ENCODE measurements around the gene SMURF1.

Gene SMURF1

GRCh38 chr7:98996150-98996552 is 147.8 kb downstream of the SMURF1 start:
- Histone ChIP-seq H3K4me3 (no peak overlapping the region), H3K27ac (no peak overlapping the region)
- no peak for DNase-seq (ENCODE audit: low spot score)
- TF ChIP-seq, protein P1, sequence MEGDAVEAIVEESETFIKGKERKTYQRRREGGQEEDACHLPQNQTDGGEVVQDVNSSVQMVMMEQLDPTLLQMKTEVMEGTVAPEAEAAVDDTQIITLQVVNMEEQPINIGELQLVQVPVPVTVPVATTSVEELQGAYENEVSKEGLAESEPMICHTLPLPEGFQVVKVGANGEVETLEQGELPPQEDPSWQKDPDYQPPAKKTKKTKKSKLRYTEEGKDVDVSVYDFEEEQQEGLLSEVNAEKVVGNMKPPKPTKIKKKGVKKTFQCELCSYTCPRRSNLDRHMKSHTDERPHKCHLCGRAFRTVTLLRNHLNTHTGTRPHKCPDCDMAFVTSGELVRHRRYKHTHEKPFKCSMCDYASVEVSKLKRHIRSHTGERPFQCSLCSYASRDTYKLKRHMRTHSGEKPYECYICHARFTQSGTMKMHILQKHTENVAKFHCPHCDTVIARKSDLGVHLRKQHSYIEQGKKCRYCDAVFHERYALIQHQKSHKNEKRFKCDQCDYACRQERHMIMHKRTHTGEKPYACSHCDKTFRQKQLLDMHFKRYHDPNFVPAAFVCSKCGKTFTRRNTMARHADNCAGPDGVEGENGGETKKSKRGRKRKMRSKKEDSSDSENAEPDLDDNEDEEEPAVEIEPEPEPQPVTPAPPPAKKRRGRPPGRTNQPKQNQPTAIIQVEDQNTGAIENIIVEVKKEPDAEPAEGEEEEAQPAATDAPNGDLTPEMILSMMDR (IDR thresholded peaks at IDR 0.05), result no peak

DNA sequence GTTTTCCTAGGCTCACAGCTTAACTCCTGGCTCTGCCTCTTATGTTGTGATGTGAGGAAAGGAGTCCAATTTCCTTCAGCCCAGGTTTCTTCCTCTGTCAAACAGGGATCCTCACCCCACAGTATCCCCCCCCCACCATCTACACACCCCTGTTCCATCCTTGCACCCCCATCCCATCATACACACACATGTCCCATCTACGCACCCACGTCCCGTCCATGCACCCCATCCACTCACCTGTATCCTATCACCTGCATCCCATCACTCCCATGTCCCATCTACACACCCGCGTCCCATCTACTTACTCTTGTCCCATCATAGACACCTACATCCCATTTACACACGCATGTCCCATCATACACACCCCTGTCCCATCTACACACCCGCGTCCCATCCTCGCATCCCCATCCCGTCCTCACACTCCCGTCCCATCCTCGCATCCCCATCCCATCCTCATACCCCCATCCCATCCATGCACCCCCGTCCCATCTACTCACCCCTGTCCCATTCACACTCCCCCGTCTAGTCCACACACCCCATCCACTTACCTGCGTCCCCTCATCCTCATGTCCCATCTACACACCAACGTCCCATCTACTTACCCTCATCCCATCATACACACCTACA is 148.3 kb downstream of the SMURF1 start:
- Histone ChIP-seq H3K4me3 (no peak overlapping the region), H3K27ac (no peak overlapping the region)
- TF ChIP-seq, protein P1 (IDR thresholded peaks at IDR 0.05), result no peak
- peak; percentile 64 for DNase-seq (ENCODE audit: low spot score)

- peak; percentile 45 for DNase-seq (ENCODE audit: low spot score)
- H3K27ac ChIP-seq, result no peak overlapping the region
- TF ChIP-seq, protein P1 (IDR thresholded peaks at IDR 0.05), result no peak
- no peak overlapping the region for H3K4me3 ChIP-seq
Measured at GRCh38 chr7:98995111-98995510, 148.8 kb downstream of the SMURF1 start.

GRCh38 chr7:98994046-98994944 is 149.6 kb downstream of the SMURF1 start:
- H3K4me3 ChIP-seq, result no peak overlapping the region
- TF ChIP-seq, protein P1 (IDR thresholded peaks at IDR 0.05), result no peak
- DNase-seq (ENCODE audit: low spot score), result peak; percentile 58
- H3K27ac ChIP-seq, result no peak overlapping the region

DNA sequence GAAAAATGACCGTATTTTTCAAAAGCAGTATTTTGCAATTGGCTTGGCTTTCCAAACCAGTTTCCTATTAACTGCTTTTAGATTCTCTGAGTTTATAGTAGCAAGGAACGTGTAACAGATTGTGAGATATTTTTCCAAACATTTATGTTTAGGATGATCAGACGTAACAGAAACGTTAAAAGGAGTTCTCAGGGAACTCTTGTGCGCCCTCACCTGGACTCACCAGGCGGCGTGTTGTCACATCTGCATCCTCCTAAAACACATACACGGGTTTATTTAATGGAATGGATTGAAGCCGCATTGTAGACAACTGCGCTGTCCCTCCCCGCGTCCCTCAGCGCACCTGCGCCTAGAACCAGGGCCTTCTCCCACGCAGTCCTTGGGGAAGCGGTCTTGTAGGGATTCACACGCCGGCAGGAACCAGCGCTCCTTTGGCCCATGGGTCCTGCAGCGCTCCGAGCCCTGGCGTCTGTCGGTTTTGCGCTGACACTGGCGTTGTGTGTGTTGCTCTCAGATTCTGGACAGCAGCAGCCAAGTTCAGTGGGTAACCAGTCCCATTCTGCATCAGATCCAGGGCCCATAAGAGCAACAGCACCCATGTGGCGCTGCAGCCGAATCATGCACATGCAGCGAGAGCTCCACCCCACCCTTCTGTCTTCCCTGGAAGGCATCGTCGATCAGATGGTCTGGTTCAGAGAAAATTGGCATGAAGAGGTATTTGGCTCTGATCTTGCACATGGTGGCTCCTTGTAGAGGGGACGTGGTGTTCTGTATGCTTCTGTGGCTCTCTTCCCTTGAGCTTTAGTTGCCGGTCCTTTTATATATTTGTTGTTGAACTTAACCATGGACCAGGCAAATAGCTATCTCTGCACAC is 150.6 kb downstream of the SMURF1 start:
- Histone ChIP-seq H3K4me3 (no peak overlapping the region), H3K27ac (no peak overlapping the region)
- TF ChIP-seq, protein P1 (IDR thresholded peaks at IDR 0.05), result no peak
- DNase-seq (ENCODE audit: low spot score), result peak; percentile 56

DNA sequence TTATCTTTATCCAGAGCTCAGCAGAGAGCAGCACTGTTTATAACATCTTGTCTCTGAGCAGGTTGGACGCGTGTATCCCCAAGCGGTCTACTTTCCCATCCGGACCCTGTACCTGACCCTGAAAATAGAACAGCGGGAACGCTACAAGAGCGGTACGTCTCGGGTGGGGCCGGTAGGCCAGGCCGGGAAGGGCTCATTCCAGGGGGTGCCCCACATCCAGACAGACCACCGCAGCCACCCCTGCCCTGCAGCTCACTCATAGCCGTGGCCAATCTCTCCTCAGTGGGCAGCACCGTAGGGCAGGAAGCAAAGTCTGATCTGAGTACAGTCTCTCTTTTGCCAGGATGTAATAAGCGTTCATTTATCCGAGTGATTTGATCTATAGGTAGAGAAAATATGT is 151.8 kb downstream of the SMURF1 start:
- peak; percentile 53 for DNase-seq (ENCODE audit: low spot score)
- TF ChIP-seq, protein P1 (IDR thresholded peaks at IDR 0.05), result no peak
- Histone ChIP-seq H3K27ac (no peak overlapping the region), H3K4me3 (no peak overlapping the region)
